Stimulated activated CD4-positive, alpha-beta T cell treated with anti-CD3 and anti-CD28 coated beads, Interleukin-12 subunit alpha, Interleukin-12 subunit beta, amount 100 ng/mL, for 48 hours (primary cell): ENCODE measurements around the gene ATP5F1E.

Experiments
- DNase-seq, 3 donors: peaks; one replicate each; pipeline ENCODE4 v3.0.0-alpha.2; 2020; ENCODE audit warnings: low read depth in 2 of 3, low spot score in 1 of 3

The ATP5F1E gene

DNA sequence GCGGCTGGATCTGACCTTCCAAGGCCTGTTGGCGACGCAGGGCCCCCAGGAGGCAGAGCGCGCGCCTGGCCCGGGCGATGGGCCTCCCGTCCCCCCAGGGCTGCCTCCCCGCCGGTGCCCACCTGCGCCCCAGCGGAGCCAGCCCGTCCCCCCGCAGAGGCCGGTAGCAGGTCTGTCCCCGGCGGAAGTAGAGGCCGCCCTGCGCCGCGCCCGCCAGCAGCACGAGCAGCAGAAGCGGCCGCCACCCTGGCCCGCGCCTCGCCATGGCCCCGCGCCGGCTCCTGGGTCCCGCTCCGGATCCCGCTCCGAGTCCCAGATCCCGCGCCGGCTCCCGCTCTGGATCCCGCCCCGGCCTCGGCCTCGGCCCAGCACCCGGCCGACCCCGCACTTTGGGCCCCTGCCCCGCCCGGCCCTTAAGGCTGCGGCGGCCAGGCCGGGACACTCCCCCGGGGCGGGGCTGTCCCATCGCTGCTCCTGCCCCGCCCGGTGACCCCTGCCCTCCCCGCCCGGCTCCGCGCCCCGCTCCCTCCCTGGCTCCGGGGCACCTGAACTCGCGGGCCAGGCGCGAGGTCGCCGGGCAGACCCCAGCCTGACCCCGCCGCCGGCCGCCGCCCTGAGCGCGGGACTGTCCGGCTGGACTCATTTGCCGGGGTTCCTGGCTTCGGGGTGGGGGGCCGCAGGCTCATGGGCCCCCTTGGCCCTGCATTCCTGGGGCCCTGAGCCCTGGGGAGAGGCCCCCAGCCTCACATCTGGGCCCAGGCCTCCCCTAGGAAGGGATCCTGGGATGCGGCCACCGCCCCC is 25.1 kb downstream of the ATP5F1E start, which contains the start of gene CTSZ:
Gene CTSZ, minus strand, starts transcription at position 391 of the 801 bp plus-strand sequence. Its CDS starts 126 bp downstream, at position 265.
- DNase-seq: peak in 1 of 3 donors; percentile 49

- DNase-seq: no peak
Measured at GRCh38 chr20:59006167-59006863, 25.8 kb downstream of the ATP5F1E start.

DNA sequence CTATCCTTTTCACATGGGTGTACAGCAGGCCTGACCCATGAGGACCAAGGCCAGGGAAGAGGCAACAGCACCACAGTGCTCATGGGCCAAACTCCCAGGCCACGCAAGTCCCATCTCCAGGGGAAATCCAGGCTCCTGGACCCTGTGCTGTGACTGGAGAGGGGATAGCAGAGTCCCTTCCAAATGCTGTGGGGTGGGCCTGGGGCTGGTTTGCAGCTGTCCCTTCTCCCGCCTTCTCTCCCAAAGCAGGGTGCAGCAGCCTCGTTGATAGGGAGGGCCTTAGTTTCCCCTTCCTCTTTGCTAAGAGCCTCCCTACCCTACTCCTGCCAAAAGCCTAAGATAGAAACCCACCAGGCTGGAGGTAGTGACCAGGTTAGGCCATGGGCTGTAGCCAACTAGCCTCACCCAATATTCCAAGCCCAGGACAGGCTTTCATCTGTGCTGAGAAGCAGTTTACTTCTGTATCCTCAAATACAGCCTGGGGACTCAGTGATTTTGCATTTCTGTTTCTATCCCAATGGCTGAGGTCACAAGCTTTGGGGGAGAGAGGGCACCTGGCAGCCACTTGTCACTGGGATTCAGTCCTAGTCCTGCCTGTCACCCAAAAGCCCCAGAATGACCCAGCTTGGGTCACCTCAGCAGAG is 26.5 kb downstream of the ATP5F1E start:
- DNase-seq: no peak

- DNase-seq: no peak
Measured at GRCh38 chr20:59004763-59005522, 27.2 kb downstream of the ATP5F1E start.

GRCh38 chr20:59004493-59004762 is 27.7 kb downstream of the ATP5F1E start:
- peak in 1 of 3 donors; percentile 45 for DNase-seq

GRCh38 chr20:59003836-59004492 is 28.2 kb downstream of the ATP5F1E start:
- DNase-seq: no peak

- no peak for DNase-seq
Measured at GRCh38 chr20:59002874-59003399, 29.2 kb downstream of the ATP5F1E start.

GRCh38 chr20:59002388-59002787 is 29.7 kb downstream of the ATP5F1E start:
- DNase-seq: no peak

- no peak for DNase-seq
Measured at GRCh38 chr20:59001449-59002171, 30.5 kb downstream of the ATP5F1E start.

GRCh38 chr20:59001068-59001448 is 31.1 kb downstream of the ATP5F1E start:
- DNase-seq: no peak

GRCh38 chr20:59000326-59000725 is 31.8 kb downstream of the ATP5F1E start:
- no peak for DNase-seq

GRCh38 chr20:58998656-58999055 is 33.5 kb downstream of the ATP5F1E start:
- no peak for DNase-seq

DNA sequence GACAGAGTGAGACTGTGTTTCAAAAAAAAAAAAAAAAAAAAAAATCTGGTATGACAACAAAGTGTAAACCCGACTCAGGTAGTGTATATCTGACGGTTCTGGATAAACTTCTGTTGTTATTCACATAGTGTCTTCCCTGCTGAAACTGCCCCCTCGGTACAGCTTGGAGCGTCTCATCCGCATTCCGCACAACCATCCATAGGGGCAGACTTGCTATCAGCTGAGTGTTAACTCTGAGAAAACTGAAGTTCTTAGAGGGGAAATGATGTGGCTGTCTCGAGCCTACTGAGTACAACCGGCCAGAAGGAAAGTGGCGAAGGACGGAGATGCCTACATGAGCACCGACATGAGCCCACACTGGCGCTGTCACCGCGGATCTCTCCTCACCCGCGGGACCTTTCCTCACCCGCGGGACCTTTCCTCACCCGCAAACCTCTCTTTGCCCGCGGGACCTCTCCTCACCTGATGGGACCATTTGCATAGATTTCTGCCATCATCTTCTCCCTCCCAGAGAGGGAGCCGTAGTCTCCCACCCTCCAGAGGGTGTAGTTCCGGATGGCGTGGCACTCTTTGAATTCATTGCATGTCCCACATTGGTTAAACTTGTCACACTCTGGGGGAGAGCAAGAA is 34.9 kb downstream of the ATP5F1E start:
- DNase-seq: no peak

GRCh38 chr20:58996226-58996611 is 35.9 kb downstream of the ATP5F1E start:
- DNase-seq: no peak

DNA sequence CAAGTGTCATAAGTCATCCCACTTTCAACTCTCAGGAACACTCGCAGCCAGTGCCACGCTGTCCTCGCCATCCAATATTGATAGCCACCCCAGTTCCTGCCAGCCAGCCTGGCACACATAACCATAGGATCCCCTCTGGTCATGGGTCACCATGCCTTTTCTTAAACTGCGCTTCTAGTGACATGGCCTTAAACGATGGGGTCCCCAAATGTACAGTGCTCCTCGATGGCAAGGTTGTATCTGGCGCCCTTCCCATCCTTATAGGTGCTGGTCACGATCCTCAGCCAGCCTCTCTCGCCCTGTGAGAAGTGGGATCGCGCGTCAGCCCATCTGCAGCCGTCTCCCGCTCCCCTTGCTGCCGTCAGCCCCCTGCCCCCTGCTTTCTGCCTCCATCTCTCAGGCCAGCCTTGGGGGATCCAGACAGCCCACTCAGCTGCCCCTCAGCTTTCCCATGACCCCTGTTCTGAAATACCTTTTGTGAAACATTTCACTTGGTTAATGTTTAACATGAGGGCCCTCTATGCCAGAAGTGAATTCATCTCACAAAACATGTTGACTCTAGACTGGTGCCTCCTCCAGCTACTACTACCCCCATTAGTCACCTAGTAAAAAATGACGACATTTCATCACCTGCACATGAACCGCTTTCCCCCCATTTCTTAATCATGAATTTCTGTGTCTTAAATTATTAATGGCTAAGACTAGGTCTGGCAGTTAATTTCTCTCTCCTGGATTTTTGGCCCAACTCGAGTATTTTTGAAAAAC is 36.5 kb downstream of the ATP5F1E start:
- no peak for DNase-seq

DNA sequence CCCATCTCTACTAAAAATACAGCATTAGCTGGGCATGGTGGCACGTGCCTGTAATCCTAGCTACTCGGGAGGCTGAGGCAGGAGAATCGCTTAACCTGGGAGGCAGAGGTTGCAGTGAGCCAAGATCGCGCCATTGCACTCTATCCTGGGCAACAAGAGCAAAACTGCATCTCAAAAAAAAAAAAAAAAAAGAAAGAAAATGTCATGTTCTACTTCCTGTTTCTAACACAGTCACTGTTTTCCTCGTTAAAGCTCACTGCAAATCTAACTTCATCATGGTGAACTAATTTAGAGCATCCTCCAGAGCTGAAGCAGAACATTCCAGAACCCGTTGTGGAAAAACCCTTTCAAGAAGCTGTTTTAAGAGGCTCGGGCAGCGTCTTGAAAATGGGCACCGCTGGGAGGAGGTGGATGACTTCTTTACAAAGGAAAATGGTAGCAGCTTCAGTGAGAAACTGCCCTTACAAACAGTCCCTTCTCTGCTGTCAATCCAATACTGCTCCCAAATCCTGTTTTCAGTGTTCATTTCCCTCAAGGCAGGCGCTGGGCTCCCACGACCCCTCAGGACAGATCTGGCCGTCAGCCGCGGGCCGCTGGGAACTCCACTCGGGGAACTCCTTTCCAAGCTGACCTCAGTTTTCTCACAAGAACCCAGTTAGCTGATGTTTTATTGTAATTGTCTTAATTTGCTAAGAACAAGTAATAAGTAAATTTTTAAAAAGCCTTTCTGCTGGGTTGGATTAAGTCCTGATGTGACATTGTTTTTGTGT is 37.6 kb downstream of the ATP5F1E start:
- no peak for DNase-seq

DNA sequence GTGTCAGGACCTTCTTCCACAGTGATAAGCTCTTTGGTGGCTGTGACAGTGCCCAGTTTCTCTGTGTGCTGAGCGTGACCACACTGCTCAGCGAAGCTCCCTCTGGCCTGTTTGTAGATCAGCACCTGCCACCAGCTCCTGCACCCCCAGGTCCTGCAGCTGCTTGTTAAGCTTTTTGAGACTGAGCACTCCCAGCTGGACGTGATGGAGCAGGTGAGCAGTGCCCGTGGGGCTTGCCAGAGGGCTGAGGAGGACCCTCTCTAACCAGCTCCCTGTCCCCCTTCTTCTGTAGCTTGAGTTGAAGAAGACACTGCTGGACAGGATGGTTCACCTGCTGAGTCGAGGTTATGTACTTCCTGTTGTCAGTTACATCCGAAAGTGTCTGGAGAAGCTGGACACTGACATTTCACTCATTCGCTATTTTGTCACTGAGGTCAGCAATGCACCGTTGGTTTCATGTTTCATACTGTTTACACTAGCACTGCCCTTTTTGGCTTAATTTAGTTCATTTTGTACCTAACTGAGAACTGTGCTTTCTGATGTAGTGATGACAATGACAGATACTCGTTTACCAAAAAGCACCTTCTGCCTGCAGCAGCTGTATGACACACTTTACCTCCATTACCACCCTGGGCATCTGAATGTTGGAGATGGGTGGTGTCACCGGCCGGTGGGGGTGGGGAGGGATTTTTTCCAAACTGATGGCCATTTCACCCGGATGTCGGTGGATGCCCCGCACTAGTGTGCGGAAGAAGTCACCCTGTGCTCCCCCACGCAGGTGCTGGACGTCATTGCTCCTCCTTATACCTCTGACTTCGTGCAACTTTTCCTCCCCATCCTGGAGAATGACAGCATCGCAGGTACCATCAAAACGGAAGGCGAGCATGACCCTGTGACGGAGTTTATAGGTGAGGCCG is 38.5 kb downstream of the ATP5F1E start:
- no peak for DNase-seq
